Ishikawa (cell line): ENCODE measurements around the gene PRDM11.

Experiments used
- CEBPB ChIP-seq: IDR thresholded peaks from 2 replicates; pipeline ENCODE4 v1.6.1; 2012
- CREB1 ChIP-seq: IDR thresholded peaks from 2 replicates; pipeline ENCODE4 v1.6.1; 2012; ENCODE audit warnings: low read depth
- EGR1 ChIP-seq: IDR thresholded peaks from 2 replicates; pipeline ENCODE4 v1.6.1; 2012
- EP300 ChIP-seq: IDR thresholded peaks from 2 replicates; pipeline ENCODE4 v1.6.1; 2012; ENCODE audit warnings: borderline replicate concordance
- FOXM1 ChIP-seq: IDR thresholded peaks from 2 replicates; pipeline ENCODE4 v1.6.1; 2012; ENCODE audit warnings: low read depth, borderline replicate concordance
- NFIC ChIP-seq: IDR thresholded peaks from 2 replicates; pipeline ENCODE4 v1.6.1; 2012
- RAD21 ChIP-seq: IDR thresholded peaks from 2 replicates; pipeline ENCODE4 v1.6.1; 2012; ENCODE audit warnings: low read depth
- REST ChIP-seq: IDR thresholded peaks from 2 replicates; pipeline ENCODE4 v1.6.1; 2012; ENCODE audit warnings: low read depth, mild to moderate bottlenecking
- TAF1 ChIP-seq: IDR thresholded peaks from 2 replicates; pipeline ENCODE4 v1.6.1; 2012; ENCODE audit warnings: low read depth, mild to moderate bottlenecking
- TCF12 ChIP-seq: IDR thresholded peaks from 2 replicates; pipeline ENCODE4 v1.6.1; 2012; ENCODE audit warnings: low read depth
- ZBTB7A ChIP-seq: IDR thresholded peaks from 2 replicates; pipeline ENCODE4 v1.6.1; 2012; ENCODE audit warnings: low read depth

GRCh38 chr11:45162064-45162375 lies 15.6 kb downstream of the PRDM11 start:
- TF ChIP-seq ZBTB7A (no peak), CEBPB (no peak), TCF12 (no peak), RAD21 (no peak), FOXM1 (no peak), NFIC (no peak), CREB1 (no peak), EP300 (no peak), TAF1 (no peak), EGR1 (no peak), REST (no peak)
